ENCODE measurements around the gene CRYBG1. TPM values are rescaled to one million over a fixed set of nuclear protein-coding genes. Genes with fewer than 3 reads are reported as not detected.
A peak's percentile ranks its signal among the peaks of the same experiment; 100 is the strongest.

CRYBG1 gene
- polyA plus RNA-seq, 1 donor (not counting 4 experiments of a cell fraction or from before 2014, with no cell fraction given): 54.7 TPM

GRCh38 chr6:106334646-106335448 lies 25.7 kb upstream of the CRYBG1 start:
- Histone ChIP-seq H3K4me1 (ENCODE audit: control insufficient read depth, extremely low read depth, insufficient read depth, low read length) (peaks cover 4% of the 10 kb centered on the region), H3K27me3 (ENCODE audit: control insufficient read depth, extremely low read depth, insufficient read depth, low read length) (no peaks in the 10 kb centered on the region), H3K36me3 (ENCODE audit: control insufficient read depth in 2 of 2, extremely low read depth in 1 of 2, insufficient read depth in 2 of 2, low read length in 2 of 2) (no peaks in the 10 kb centered on the region), H3K9me3 (ENCODE audit: control insufficient read depth, low read depth, low read length) (no peaks in the 10 kb centered on the region), H3K27ac (ENCODE audit: control insufficient read depth, insufficient read depth, low read length) (no peak overlapping the region), H3K4me3 (ENCODE audit: control insufficient read depth in 2 of 3, extremely low read depth in 1 of 3, insufficient read depth in 2 of 3, low read depth in 1 of 3, low read length in 3 of 3) (no peak overlapping the region), H3K79me2 (ENCODE audit: control insufficient read depth, insufficient read depth, low read length) (no peaks in the 10 kb centered on the region), H2AFZ (ENCODE audit: control insufficient read depth, low read length) (no peak overlapping the region), H3K9me1 (ENCODE audit: control insufficient read depth, extremely low read depth, insufficient read depth, low read length) (no peaks in the 10 kb centered on the region), H3K4me2 (ENCODE audit: control insufficient read depth, extremely low read depth, insufficient read depth, low read depth, low read length) (no peak overlapping the region), H3K9ac (ENCODE audit: control insufficient read depth, extremely low read depth, insufficient read depth, low read length) (no peak overlapping the region), H4K20me1 (ENCODE audit: control insufficient read depth, extremely low read depth, insufficient read depth, low read length) (no peaks in the 10 kb centered on the region)
- dilution Hi-C loops (cut with MboI; ENCODE audit: extremely low pct_ligation_motif_present, low sequenced_read_pairs): no loop called here
- FAIRE-seq: peak; percentile 51
- no peak for TF ChIP-seq EZH2 (IDR thresholded peaks at IDR 0.05; ENCODE audit: low read length)
- TF ChIP-seq CTCF (optimal IDR thresholded peaks at IDR 0.05 in 1 of 3, IDR thresholded peaks at IDR 0.05 in 1 of 3, conservative IDR thresholded peaks at IDR 0.05 in 1 of 3; ENCODE audit: extremely low read depth in 1 of 3, insufficient read depth in 2 of 3, low read length in 3 of 3): peak; percentile 43 to 70 (median 50)
- DNase-seq (ENCODE audit: low read depth, low spot score): no peak

- Histone ChIP-seq H3K4me1 (ENCODE audit: control insufficient read depth, extremely low read depth, insufficient read depth, low read length) (peaks cover 10% of the 10 kb centered on the region), H4K20me1 (ENCODE audit: control insufficient read depth, extremely low read depth, insufficient read depth, low read length) (no peaks in the 10 kb centered on the region), H3K27me3 (ENCODE audit: control insufficient read depth, extremely low read depth, insufficient read depth, low read length) (no peaks in the 10 kb centered on the region), H3K9me1 (ENCODE audit: control insufficient read depth, extremely low read depth, insufficient read depth, low read length) (no peaks in the 10 kb centered on the region), H2AFZ (ENCODE audit: control insufficient read depth, low read length) (peak overlapping the region; percentile 90), H3K27ac (ENCODE audit: control insufficient read depth, insufficient read depth, low read length) (peak overlapping the region; percentile 53), H3K4me3 (ENCODE audit: control insufficient read depth in 2 of 3, extremely low read depth in 1 of 3, insufficient read depth in 2 of 3, low read depth in 1 of 3, low read length in 3 of 3) (peak overlapping the region in 1 of 3 experiments; percentile 23), H3K36me3 (ENCODE audit: control insufficient read depth in 2 of 2, extremely low read depth in 1 of 2, insufficient read depth in 2 of 2, low read length in 2 of 2) (no peaks in the 10 kb centered on the region), H3K9ac (ENCODE audit: control insufficient read depth, extremely low read depth, insufficient read depth, low read length) (no peak overlapping the region), H3K4me2 (ENCODE audit: control insufficient read depth, extremely low read depth, insufficient read depth, low read depth, low read length) (peak overlapping the region; percentile 65), H3K79me2 (ENCODE audit: control insufficient read depth, insufficient read depth, low read length) (no peaks in the 10 kb centered on the region), H3K9me3 (ENCODE audit: control insufficient read depth, low read depth, low read length) (no peaks in the 10 kb centered on the region)
- FAIRE-seq: peak; percentile 97
- TF ChIP-seq EZH2 (IDR thresholded peaks at IDR 0.05; ENCODE audit: low read length) (no peak), CTCF (optimal IDR thresholded peaks at IDR 0.05 in 1 of 3, IDR thresholded peaks at IDR 0.05 in 1 of 3, conservative IDR thresholded peaks at IDR 0.05 in 1 of 3; ENCODE audit: extremely low read depth in 1 of 3, insufficient read depth in 2 of 3, low read length in 3 of 3) (peak; percentile 76 to 86 (median 79))
- dilution Hi-C loops (cut with MboI; ENCODE audit: extremely low pct_ligation_motif_present, low sequenced_read_pairs): no loop called here
- DNase-seq (ENCODE audit: low read depth, low spot score): peak; percentile 69
Measured at GRCh38 chr6:106339334-106340029, 21.0 kb upstream of the CRYBG1 start.
